Endothelial cell of umbilical vein (primary cell): ENCODE data around the gene TBC1D8. TPM values are rescaled to one million over a fixed set of nuclear protein-coding genes. Genes with fewer than 3 reads are reported as not detected.

Source experiments
- BruUV-seq: library from RNA; stranded (reverse); fragments of 400-500 nt; replicated peaks from 2 replicates; lab custom pipeline; 2021; lab: Mats Ljungman, UMichigan
- CTCF ChIA-PET: fragments of 300-600, 350-600 bp; sonication (Branson Sonifier 250); formaldehyde crosslinking; loops from one replicate; lab custom pipeline; 2021; ENCODE audit warnings: antibody characterized with exemption, inconsistent platforms; lab: Charles Lee
- POLR2A ChIA-PET: fragments of 300-600, 350-600 bp; sonication (Branson Sonifier 250); formaldehyde crosslinking; loops from one replicate; lab custom pipeline; 2021; ENCODE audit warnings: antibody characterized with exemption, inconsistent platforms; lab: Charles Lee
- DNase-seq: peaks from one replicate; pipeline ENCODE4 v3.0.0-alpha.2; 2011; ENCODE audit warnings: low read depth, low spot score
- FAIRE-seq: peaks from 2 replicates; lab custom pipeline; 2011; peaks lifted over from hg19 to GRCh38; lab: Jason Lieb, UNC
- H2AFZ ChIP-seq: 2 replicates; pipeline ENCODE4 v1.6.0; 2012; ENCODE audit warnings: low read depth, low read length, control low read depth, inconsistent platforms
- H3K27ac ChIP-seq: 2 replicates; pipeline ENCODE4 v1.5.1; 2011; ENCODE audit warnings: low read depth, mild to moderate bottlenecking, control low read depth, low read length, moderate library complexity; ENCODE audit not compliant: insufficient read depth
- H3K27me3 ChIP-seq, 2 experiments: 2 replicates each; pipeline versions ENCODE4 v1.6.0 to v1.6.1; 2011; ENCODE audit warnings: low read length in 2 of 2, mixed read lengths in 1 of 2; ENCODE audit not compliant: control insufficient read depth in 2 of 2, insufficient read depth in 2 of 2
- H3K36me3 ChIP-seq, 2 experiments: 2 replicates in 1 of 2; 3 replicates in 1 of 2; pipeline ENCODE4 v1.5.1; 2011; ENCODE audit warnings: low read length in 2 of 2, mild to moderate bottlenecking in 1 of 2, moderate library complexity in 1 of 2; ENCODE audit not compliant: control insufficient read depth in 2 of 2, insufficient read depth in 2 of 2; ENCODE audit errors: extremely low read depth in 1 of 2
- H3K4me1 ChIP-seq: 3 replicates; pipeline ENCODE4 v1.5.1; 2011; ENCODE audit warnings: mild to moderate bottlenecking, low read length; ENCODE audit not compliant: control insufficient read depth, insufficient read depth; ENCODE audit errors: extremely low read depth
- H3K4me2 ChIP-seq: 2 replicates; pipeline ENCODE4 v1.6.1; 2011; ENCODE audit warnings: low read length, control low read depth, mixed read lengths; ENCODE audit not compliant: insufficient read depth
- H3K4me3 ChIP-seq, 3 experiments: fragments of 200-600 bp in 1 of 3; sonication (generic), shearing (Covaris generic) in 1 of 3; replicated peaks in 1 of 3; 2 replicates each; pipeline ENCODE4 v1.5.1; 2011 to 2016; ENCODE audit warnings: control low read depth in 3 of 3, low read length in 3 of 3, mild to moderate bottlenecking in 2 of 3, inconsistent platforms in 1 of 3, low read depth in 1 of 3, moderate library complexity in 1 of 3; ENCODE audit not compliant: insufficient read depth in 1 of 3
- H3K79me2 ChIP-seq: 2 replicates; pipeline ENCODE4 v1.6.0; 2012; ENCODE audit warnings: low read length, inconsistent platforms; ENCODE audit not compliant: control insufficient read depth, insufficient read depth
- H3K9ac ChIP-seq: replicated peaks from 2 replicates; pipeline ENCODE3; 2011; ENCODE audit warnings: low read length, control low read depth; ENCODE audit not compliant: insufficient read depth; ENCODE audit errors: extremely low read depth
- H3K9me1 ChIP-seq: replicated peaks from 3 replicates; pipeline ENCODE4 v1.6.0; 2011; ENCODE audit warnings: mild to moderate bottlenecking, low read length; ENCODE audit not compliant: control insufficient read depth, insufficient read depth; ENCODE audit errors: extremely low read depth
- H3K9me3 ChIP-seq: replicated peaks from 2 replicates; pipeline ENCODE4 v1.5.1; 2012; ENCODE audit warnings: low read length, inconsistent platforms; ENCODE audit not compliant: control insufficient read depth, insufficient read depth
- H4K20me1 ChIP-seq: replicated peaks from 2 replicates; pipeline ENCODE3; 2011; ENCODE audit warnings: mild to moderate bottlenecking, low read length; ENCODE audit not compliant: control insufficient read depth, insufficient read depth; ENCODE audit errors: extremely low read depth
- CTCF ChIP-seq, 2 donors: IDR thresholded peaks; 1 replicate in 1 of 2; 2 replicates in 1 of 2; pipeline ENCODE4 v1.5.1; 2011; ENCODE audit warnings: low read length in 2 of 2, mild to moderate bottlenecking in 2 of 2, moderate library complexity in 2 of 2, control low read depth in 1 of 2, inconsistent platforms in 1 of 2, low read depth in 1 of 2; ENCODE audit not compliant: insufficient read depth in 1 of 2; ENCODE audit errors: extremely low read depth in 1 of 2
- EZH2 ChIP-seq: IDR thresholded peaks from 2 replicates; pipeline ENCODE4 v1.6.1; 2012; ENCODE audit warnings: borderline replicate concordance, low read depth, mild to moderate bottlenecking, moderate library complexity, low read length, inconsistent platforms; ENCODE audit not compliant: severe bottlenecking
- FOS ChIP-seq: IDR thresholded peaks from 2 replicates; pipeline ENCODE4 v1.6.1; 2011; ENCODE audit warnings: mild to moderate bottlenecking, low read length, moderate library complexity, borderline replicate concordance; ENCODE audit not compliant: insufficient read depth
- GATA2 ChIP-seq: IDR thresholded peaks from 2 replicates; pipeline ENCODE4 v1.7.0; 2011; ENCODE audit warnings: low read depth, mild to moderate bottlenecking, moderate library complexity, mixed read lengths, low read length; ENCODE audit not compliant: insufficient read length, insufficient read depth
- JUN ChIP-seq: IDR thresholded peaks from 2 replicates; pipeline ENCODE4 v1.6.1; 2011; ENCODE audit warnings: borderline replicate concordance, low read depth; ENCODE audit not compliant: insufficient read length, insufficient read depth
- MAX ChIP-seq: IDR thresholded peaks from 2 replicates; pipeline ENCODE4 v1.6.1; 2011; ENCODE audit not compliant: insufficient read depth, insufficient read length
- MYC ChIP-seq: IDR thresholded peaks from one replicate; pipeline ENCODE4 v1.6.1; 2011; ENCODE audit warnings: mild to moderate bottlenecking, low read depth, low read length
- POLR2A ChIP-seq: IDR thresholded peaks from 2 replicates; pipeline ENCODE4 v1.6.1; 2012; ENCODE audit warnings: low read depth, mild to moderate bottlenecking, control low read depth, low read length
- POLR2AphosphoS5 ChIP-seq: IDR thresholded peaks from 2 replicates; pipeline ENCODE4 v1.6.1; 2012; ENCODE audit warnings: low read depth, mild to moderate bottlenecking, control low read depth, low read length, moderate library complexity; ENCODE audit not compliant: insufficient read depth
- dilution Hi-C: fragments of 300-500 bp; cut with MboI; formaldehyde crosslinking; loops from one replicate; pipeline ENCODE4 v1.15.0; 2019; ENCODE audit warnings: low sequenced_read_pairs; ENCODE audit not compliant: extremely low pct_ligation_motif_present
- intact Hi-C: fragments of 100-400 bp; cut with micrococcal nuclease; formaldehyde crosslinking; loops from one replicate; pipeline ENCODE4 v1.10.0; 2022
- polyA plus RNA-seq, 4 experiments: library from polyadenylated mRNA; depleted of rRNA in 3 of 4; stranded (reverse) in 3 of 4; unstranded in 1 of 4; fragments of >200 nt; gene quantifications; 2 replicates each; pipeline versions ENCODE4 v1.2.1 to v1.2.3, GENCODE V29; 2011 to 2012; ENCODE audit warnings: missing spikeins in 1 of 4
- total RNA-seq: library from RNA; stranded (reverse); gene quantifications from 2 replicates; pipeline ENCODE4 v1.2.3, GENCODE V29; 2021

The TBC1D8 gene
- total and polyA plus RNA-seq, 2 donors (not counting 3 experiments of a cell fraction or from before 2014, with no cell fraction given): 28.5 to 32.1 TPM

- Histone ChIP-seq H3K27ac (no peak overlapping the region), H3K9ac (no peak overlapping the region), H3K27me3 (no peaks in the 10 kb centered on the region), H3K9me1 (no peaks in the 10 kb centered on the region), H3K4me1 (no peaks in the 10 kb centered on the region), H2AFZ (no peak overlapping the region), H3K4me3 (no peak overlapping the region), H3K9me3 (no peaks in the 10 kb centered on the region), H3K79me2 (no peaks in the 10 kb centered on the region), H3K36me3 (no peaks in the 10 kb centered on the region), H4K20me1 (no peaks in the 10 kb centered on the region), H3K4me2 (no peak overlapping the region)
- TF ChIP-seq EZH2 (no peak), FOS (no peak), CTCF (IDR thresholded peaks at IDR 0.05; ENCODE audit: extremely low read depth in 1 of 2, insufficient read depth in 1 of 2, low read depth in 1 of 2, low read length in 2 of 2) (no peak), MYC (no peak), JUN (no peak), MAX (no peak), POLR2A (no peak), POLR2AphosphoS5 (no peak), GATA2 (no peak)
- FAIRE-seq (no peak), DNase-seq (no peak)
- no TSS peak for BruUV-seq
- intact Hi-C loops (no loop called here), dilution Hi-C loops (no loop called here)
- CTCF ChIA-PET: interaction anchor here (1.4 kb wide), 1 partner anchor 12 kb away, joined by 6 read pairs; no protein-coding TSS in a partner anchor
- POLR2A ChIA-PET: no interaction called here
These were observed 25.6 kb upstream of the TBC1D8 start for GRCh38 chr2:101176803-101177202.
